Smooth muscle cell (in vitro differentiated cells): Measurements from ENCODE around the gene SEMA4D. TPM values are rescaled to one million over a fixed set of nuclear protein-coding genes. Genes with fewer than 3 reads are reported as not detected.

ENCODE experiments used
- DNase-seq: peaks from one replicate; lab custom pipeline; 2025; ENCODE audit not compliant: unreplicated experiment; lab: John Stamatoyannopoulos, UW
- H2AFZ ChIP-seq: fragments of 200-600 bp; sonication (generic); 2 replicates; pipeline ENCODE4 v1.6.0; 2016; ENCODE audit warnings: antibody characterized with exemption, low read depth, mild to moderate bottlenecking
- H3F3A ChIP-seq: fragments of 200-600 bp; sonication (generic); 2 replicates; pipeline ENCODE4 v1.6.0; 2017; ENCODE audit warnings: antibody characterized with exemption, low read depth
- H3K27ac ChIP-seq: fragments of 200-600 bp; sonication (generic); 2 replicates; pipeline ENCODE4 v1.5.1; 2016; ENCODE audit warnings: low read depth, mild to moderate bottlenecking
- H3K27me3 ChIP-seq: fragments of 200-600 bp; sonication (generic); 2 replicates; pipeline ENCODE4 v1.6.1; 2016; ENCODE audit warnings: low read depth, mild to moderate bottlenecking
- H3K36me3 ChIP-seq: fragments of 200-600 bp; sonication (generic); 2 replicates; pipeline ENCODE4 v1.5.1; 2016; ENCODE audit warnings: low read depth
- H3K4me1 ChIP-seq: fragments of 200-600 bp; sonication (generic); 2 replicates; pipeline ENCODE4 v1.5.1; 2016; ENCODE audit warnings: low read depth
- H3K4me2 ChIP-seq: fragments of 200-600 bp; sonication (generic); 2 replicates; pipeline ENCODE4 v1.6.0; 2016; ENCODE audit warnings: mild to moderate bottlenecking
- H3K4me3 ChIP-seq: fragments of 200-600 bp; sonication (generic); 2 replicates; pipeline ENCODE4 v1.5.1; 2016; ENCODE audit warnings: mild to moderate bottlenecking
- H3K79me2 ChIP-seq: fragments of 200-600 bp; sonication (generic); 2 replicates; pipeline ENCODE4 v1.6.0; 2016; ENCODE audit warnings: low read depth, mild to moderate bottlenecking
- H3K9ac ChIP-seq: fragments of 200-600 bp; sonication (generic); 2 replicates; pipeline ENCODE4 v1.6.0; 2016; ENCODE audit warnings: low read depth
- H3K9me3 ChIP-seq: fragments of 200-600 bp; sonication (generic); replicated peaks from 2 replicates; pipeline ENCODE4 v1.5.1; 2016; ENCODE audit warnings: low read depth
- H4K20me1 ChIP-seq: fragments of 200-600 bp; sonication (generic); 2 replicates; pipeline ENCODE4 v1.6.0; 2016; ENCODE audit warnings: low read depth
- WGBS: methylation state at CpG from one replicate; pipeline ENCODE4 v1.1.7; 2016; ENCODE audit warnings: low lambda C conversion rate; 5-methylcytosine and 5-hydroxymethylcytosine counted together
- polyA plus RNA-seq: library from polyadenylated mRNA; unstranded; fragments of >200 nt; fragmentation: Nextera tagmentation; extraction: Ambion mirVana; gene quantifications from 2 replicates; pipeline ENCODE4 v1.2.1, GENCODE V29; 2016
- total RNA-seq: library from RNA; depleted of rRNA; stranded (reverse); fragments of >200 nt; gene quantifications from 2 replicates; pipeline ENCODE4 v1.2.3, GENCODE V29; 2014
- TF ChIP-seq, protein P1 (sequence below): fragments of 200-600 bp; sonication (generic); IDR thresholded peaks from 2 replicates; pipeline ENCODE4 v1.5.1; 2017; ENCODE audit warnings: borderline replicate concordance, mild to moderate bottlenecking, antibody characterized with exemption; ENCODE audit not compliant: insufficient read depth, poor library complexity, severe bottlenecking

Gene SEMA4D
- total and polyA plus RNA-seq, 2 experiments from 2014 or later, result 0.63 to 2.7 TPM

DNA sequence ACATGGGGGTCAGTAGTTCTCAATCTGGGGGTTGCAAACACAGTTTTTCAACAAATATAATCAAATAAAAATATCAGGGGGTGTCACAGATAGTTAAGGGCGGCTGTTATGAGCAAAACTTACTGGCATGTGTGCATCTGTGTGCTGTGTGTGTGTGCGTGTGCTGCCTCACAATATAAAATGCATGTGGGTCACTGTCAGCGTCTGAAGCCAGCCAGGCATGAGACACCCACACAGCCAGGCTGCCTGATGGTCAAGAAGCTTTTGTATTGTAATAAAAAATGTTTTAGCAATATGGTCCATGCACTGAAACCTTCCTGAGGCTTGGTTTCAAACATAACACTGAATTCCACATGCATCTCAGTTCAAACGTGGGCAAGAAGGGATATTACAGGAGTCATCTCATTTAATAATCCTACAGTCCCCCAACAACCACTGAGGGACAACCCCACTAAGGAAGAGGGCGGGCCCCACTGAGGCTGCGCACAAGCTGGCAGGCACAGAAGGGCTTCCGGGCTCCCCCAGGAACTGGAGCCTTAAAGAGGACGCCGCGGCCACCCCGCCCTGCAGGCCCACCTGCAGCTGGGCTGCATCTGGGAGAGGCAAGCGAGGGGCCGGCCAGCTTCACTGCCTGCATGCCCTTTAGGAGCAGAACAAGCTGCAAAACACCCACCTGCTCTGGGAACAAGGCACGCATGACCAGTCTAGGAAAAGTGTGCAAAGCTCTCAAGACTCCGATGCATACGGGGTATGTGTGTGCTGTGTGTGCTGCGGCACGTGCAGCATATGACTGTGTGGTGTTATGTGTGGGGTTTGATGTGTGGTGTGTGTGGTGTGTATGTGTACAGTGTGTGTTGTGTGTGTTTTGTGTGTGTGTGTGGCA, 14.1 kb downstream of the SEMA4D start:
- Histone ChIP-seq H3K9ac (no peak overlapping the region), H3K27me3 (no peaks in the 10 kb centered on the region), H2AFZ (no peak overlapping the region), H3K9me3 (no peaks in the 10 kb centered on the region), H3F3A (no peaks in the 10 kb centered on the region), H3K79me2 (no peaks in the 10 kb centered on the region), H3K36me3 (no peaks in the 10 kb centered on the region), H3K4me3 (no peak overlapping the region), H3K4me1 (no peaks in the 10 kb centered on the region), H3K27ac (no peak overlapping the region), H3K4me2 (no peak overlapping the region), H4K20me1 (no peaks in the 10 kb centered on the region)
- 89% methylated on average over 18 of the region's 18 CpGs for WGBS
- TF ChIP-seq, protein P1, sequence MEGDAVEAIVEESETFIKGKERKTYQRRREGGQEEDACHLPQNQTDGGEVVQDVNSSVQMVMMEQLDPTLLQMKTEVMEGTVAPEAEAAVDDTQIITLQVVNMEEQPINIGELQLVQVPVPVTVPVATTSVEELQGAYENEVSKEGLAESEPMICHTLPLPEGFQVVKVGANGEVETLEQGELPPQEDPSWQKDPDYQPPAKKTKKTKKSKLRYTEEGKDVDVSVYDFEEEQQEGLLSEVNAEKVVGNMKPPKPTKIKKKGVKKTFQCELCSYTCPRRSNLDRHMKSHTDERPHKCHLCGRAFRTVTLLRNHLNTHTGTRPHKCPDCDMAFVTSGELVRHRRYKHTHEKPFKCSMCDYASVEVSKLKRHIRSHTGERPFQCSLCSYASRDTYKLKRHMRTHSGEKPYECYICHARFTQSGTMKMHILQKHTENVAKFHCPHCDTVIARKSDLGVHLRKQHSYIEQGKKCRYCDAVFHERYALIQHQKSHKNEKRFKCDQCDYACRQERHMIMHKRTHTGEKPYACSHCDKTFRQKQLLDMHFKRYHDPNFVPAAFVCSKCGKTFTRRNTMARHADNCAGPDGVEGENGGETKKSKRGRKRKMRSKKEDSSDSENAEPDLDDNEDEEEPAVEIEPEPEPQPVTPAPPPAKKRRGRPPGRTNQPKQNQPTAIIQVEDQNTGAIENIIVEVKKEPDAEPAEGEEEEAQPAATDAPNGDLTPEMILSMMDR, result no peak
- DNase-seq, result no peak

DNA sequence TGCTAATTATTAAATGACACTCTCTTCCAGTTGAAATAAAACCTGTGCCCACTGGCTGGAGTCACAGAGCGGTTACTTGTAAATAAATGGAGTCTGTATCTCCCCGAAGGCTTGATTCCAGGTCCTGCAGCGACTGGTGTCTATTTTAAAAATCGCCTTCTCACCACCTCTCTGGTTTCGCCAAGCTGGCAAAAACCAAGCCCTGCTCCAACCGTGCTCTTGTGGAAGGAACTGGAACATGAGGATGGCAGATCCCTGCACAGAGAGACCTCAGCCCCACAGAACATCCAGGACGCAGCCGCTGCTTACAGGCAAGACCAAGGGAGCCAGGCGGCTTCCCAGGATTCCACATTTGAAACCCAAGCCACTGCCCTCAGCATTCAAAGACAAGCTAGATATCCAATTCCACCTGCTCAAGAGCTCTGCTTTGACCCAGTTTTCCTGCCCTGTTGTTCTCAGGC, 15.0 kb downstream of the SEMA4D start:
- TF ChIP-seq, protein P1, result no peak
- peaks cover 2% of the 10 kb centered on the region for H3F3A ChIP-seq
- H3K4me1 ChIP-seq, result peaks cover 4% of the 10 kb centered on the region
- no peak overlapping the region for H2AFZ ChIP-seq
- H3K4me3 ChIP-seq, result no peak overlapping the region
- no peaks in the 10 kb centered on the region for H3K79me2 ChIP-seq
- no peaks in the 10 kb centered on the region for H3K36me3 ChIP-seq
- H3K9ac ChIP-seq, result no peak overlapping the region
- no peak overlapping the region for H3K27ac ChIP-seq
- H4K20me1 ChIP-seq, result no peaks in the 10 kb centered on the region
- no peaks in the 10 kb centered on the region for H3K27me3 ChIP-seq
- no peaks in the 10 kb centered on the region for H3K9me3 ChIP-seq
- WGBS, result 93% methylated on average over 9 of the region's 9 CpGs
- H3K4me2 ChIP-seq, result no peak overlapping the region
- no peak for DNase-seq

DNA sequence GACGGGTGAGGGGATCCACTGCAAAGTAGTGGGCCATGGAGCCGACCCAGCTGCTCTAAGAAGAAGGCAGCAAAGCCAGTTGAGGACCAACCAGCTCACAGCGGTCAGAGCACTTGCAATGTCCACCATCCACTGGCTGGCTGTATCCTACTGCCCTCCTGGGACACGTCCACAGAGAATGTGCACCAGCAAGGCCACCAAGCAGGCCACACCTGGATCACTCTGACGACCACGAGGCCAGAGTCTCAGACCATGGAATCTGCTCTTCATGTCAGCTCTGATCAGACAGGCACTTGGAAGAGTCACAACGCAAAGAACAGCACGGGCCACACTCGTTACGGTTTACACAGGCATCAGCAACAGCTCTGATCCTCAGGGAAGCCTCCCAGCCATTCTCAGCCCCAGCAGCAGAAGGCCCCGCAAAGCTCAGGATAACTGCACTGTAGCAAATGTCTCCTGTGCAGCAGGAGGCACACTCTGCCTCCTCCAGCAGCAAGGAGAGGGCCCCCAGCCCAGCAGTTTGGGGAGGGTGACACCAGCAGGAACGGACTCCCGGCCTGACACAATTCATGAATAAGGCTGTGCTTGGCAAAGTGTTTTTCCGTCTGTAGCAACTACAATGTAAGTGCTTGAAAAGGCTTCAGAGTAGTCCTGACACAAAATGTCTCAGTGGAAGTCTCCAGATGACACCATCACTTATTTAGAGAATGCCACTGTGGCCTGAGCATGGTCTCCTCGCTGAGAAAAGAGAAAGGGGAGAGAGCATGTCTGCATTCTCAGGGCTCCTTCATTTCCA, 15.7 kb downstream of the SEMA4D start:
- Histone ChIP-seq H3K4me3 (no peak overlapping the region), H4K20me1 (no peaks in the 10 kb centered on the region), H3K9me3 (no peaks in the 10 kb centered on the region), H3K9ac (no peak overlapping the region), H3K27me3 (no peaks in the 10 kb centered on the region), H3F3A (peaks cover 2% of the 10 kb centered on the region), H3K4me1 (peaks cover 8% of the 10 kb centered on the region), H3K4me2 (no peak overlapping the region), H2AFZ (no peak overlapping the region), H3K27ac (no peak overlapping the region), H3K79me2 (no peaks in the 10 kb centered on the region), H3K36me3 (no peaks in the 10 kb centered on the region)
- WGBS, result 79% methylated on average over 15 of the region's 15 CpGs
- TF ChIP-seq, protein P1, result no peak
- no peak for DNase-seq
